AML-193 (cell line): ENCODE results near the gene CRY2.

Source experiments
- DNase-seq, 2 experiments: peaks; one replicate each; lab custom pipeline; 2025; lab: John Stamatoyannopoulos, UW

CRY2 gene

GRCh38 chr11:45879803-45880686 is 32.8 kb downstream of the CRY2 start:
- DNase-seq = no peak

GRCh38 chr11:45880772-45881570 is 33.7 kb downstream of the CRY2 start:
- DNase-seq = no peak

GRCh38 chr11:45881708-45882368 is 34.6 kb downstream of the CRY2 start:
- no peak for DNase-seq

- no peak for DNase-seq
Observed at GRCh38 chr11:45884596-45885185, 37.4 kb downstream of the CRY2 start.

- peak; percentile 22 to 35 for DNase-seq
Observed at GRCh38 chr11:45885274-45885920, 38.1 kb downstream of the CRY2 start, which contains the start of gene MAPK8IP1. Gene MAPK8IP1 (plus strand): TSS chr11:45885651. CDS start chr11:45885821, 170 bp downstream.

- DNase-seq = no peak
Observed at GRCh38 chr11:45885921-45886721, 38.8 kb downstream of the CRY2 start.

GRCh38 chr11:45886816-45887520 is 39.7 kb downstream of the CRY2 start:
- no peak for DNase-seq

GRCh38 chr11:45887587-45887986 is 40.3 kb downstream of the CRY2 start:
- no peak for DNase-seq

GRCh38 chr11:45889555-45889954 is 42.3 kb downstream of the CRY2 start:
- no peak for DNase-seq

- no peak for DNase-seq
Observed at GRCh38 chr11:45889966-45890365, 42.7 kb downstream of the CRY2 start.

- DNase-seq = no peak
Observed at GRCh38 chr11:45890886-45891550, 43.7 kb downstream of the CRY2 start.

GRCh38 chr11:45892856-45893255 is 45.6 kb downstream of the CRY2 start:
- DNase-seq = no peak

GRCh38 chr11:45894555-45895247 is 47.4 kb downstream of the CRY2 start:
- DNase-seq = no peak

- DNase-seq = no peak
Observed at GRCh38 chr11:45895553-45896259, 48.4 kb downstream of the CRY2 start.

- no peak for DNase-seq
Observed at GRCh38 chr11:45896422-45896984, 49.2 kb downstream of the CRY2 start.

GRCh38 chr11:45897556-45897955 is 50.3 kb downstream of the CRY2 start:
- DNase-seq = no peak

GRCh38 chr11:45899086-45899447 is 51.8 kb downstream of the CRY2 start:
- no peak for DNase-seq
